ENCODE results near the gene PLXDC1.

The PLXDC1 gene

GRCh38 chr17:39098588-39098987 lies 52.8 kb downstream of the PLXDC1 start:
- DNase-seq (ENCODE audit: low read depth in 2 of 3, low spot score in 2 of 3), result no peak

GRCh38 chr17:39097537-39097936 lies 53.9 kb downstream of the PLXDC1 start:
- DNase-seq (ENCODE audit: low read depth in 2 of 3, low spot score in 2 of 3), result no peak

GRCh38 chr17:39097150-39097519 lies 54.3 kb downstream of the PLXDC1 start:
- no peak for DNase-seq (ENCODE audit: low read depth in 2 of 3, low spot score in 2 of 3)

- DNase-seq (ENCODE audit: low read depth in 2 of 3, low spot score in 2 of 3), result no peak
Observed at GRCh38 chr17:39096508-39097149, 54.8 kb downstream of the PLXDC1 start.

GRCh38 chr17:39095309-39095686 lies 56.1 kb downstream of the PLXDC1 start:
- no peak for DNase-seq (ENCODE audit: low read depth in 2 of 3, low spot score in 2 of 3)

- peak in 1 of 3 experiments; percentile 10 for DNase-seq (ENCODE audit: low read depth in 2 of 3, low spot score in 2 of 3)
Observed at GRCh38 chr17:39094607-39095308, 56.7 kb downstream of the PLXDC1 start.

GRCh38 chr17:39092692-39093230 lies 58.7 kb downstream of the PLXDC1 start:
- DNase-seq (ENCODE audit: low read depth in 2 of 3, low spot score in 2 of 3), result no peak

GRCh38 chr17:39090908-39091665 lies 60.4 kb downstream of the PLXDC1 start:
- no peak for DNase-seq (ENCODE audit: low read depth in 2 of 3, low spot score in 2 of 3)

GRCh38 chr17:39090400-39090799 lies 61.0 kb downstream of the PLXDC1 start:
- DNase-seq (ENCODE audit: low read depth in 2 of 3, low spot score in 2 of 3), result no peak

- no peak for DNase-seq (ENCODE audit: low read depth in 2 of 3, low spot score in 2 of 3)
Observed at GRCh38 chr17:39084558-39084957, 66.9 kb downstream of the PLXDC1 start.

GRCh38 chr17:39083270-39083669 lies 68.2 kb downstream of the PLXDC1 start:
- no peak for DNase-seq (ENCODE audit: low read depth in 2 of 3, low spot score in 2 of 3)

GRCh38 chr17:39082482-39082881 lies 69.0 kb downstream of the PLXDC1 start:
- no peak for DNase-seq (ENCODE audit: low read depth in 2 of 3, low spot score in 2 of 3)

GRCh38 chr17:39081851-39082250 lies 69.6 kb downstream of the PLXDC1 start:
- DNase-seq (ENCODE audit: low read depth in 2 of 3, low spot score in 2 of 3), result no peak

GRCh38 chr17:39080421-39081078 lies 70.9 kb downstream of the PLXDC1 start:
- DNase-seq (ENCODE audit: low read depth in 2 of 3, low spot score in 2 of 3), result no peak

- no peak for DNase-seq (ENCODE audit: low read depth in 2 of 3, low spot score in 2 of 3)
Observed at GRCh38 chr17:39079836-39080235, 71.6 kb downstream of the PLXDC1 start.

GRCh38 chr17:39077866-39078265 lies 73.6 kb downstream of the PLXDC1 start:
- DNase-seq (ENCODE audit: low read depth in 2 of 3, low spot score in 2 of 3), result no peak

GRCh38 chr17:39077252-39077651 lies 74.2 kb downstream of the PLXDC1 start:
- DNase-seq (ENCODE audit: low read depth in 2 of 3, low spot score in 2 of 3), result no peak

- no peak for DNase-seq (ENCODE audit: low read depth in 2 of 3, low spot score in 2 of 3)
Observed at GRCh38 chr17:39074676-39075075, 76.8 kb downstream of the PLXDC1 start.

- DNase-seq (ENCODE audit: low read depth in 2 of 3, low spot score in 2 of 3), result no peak
Observed at GRCh38 chr17:39073916-39074315, 77.5 kb downstream of the PLXDC1 start.

GRCh38 chr17:39073353-39073752 lies 78.1 kb downstream of the PLXDC1 start:
- DNase-seq (ENCODE audit: low read depth in 2 of 3, low spot score in 2 of 3), result no peak

- no peak for DNase-seq (ENCODE audit: low read depth in 2 of 3, low spot score in 2 of 3)
Observed at GRCh38 chr17:39071573-39071972, 79.9 kb downstream of the PLXDC1 start.

Data from activated CD8-positive, alpha-beta memory T cell treated with anti-CD3 and anti-CD28 coated beads for 48 hours (primary cell).